Activated CD4-positive, alpha-beta T cell treated with anti-CD3 and anti-CD28 coated beads for 1 hour (primary cell): Measurements from ENCODE around the gene ARHGAP29.
"Not testable (repeated sequence)": the region's sequence is repeated elsewhere in the genome, so short reads cannot be mapped to it uniquely, and the experiment has no call there.

Experiments
- DNase-seq: peaks from one replicate; pipeline ENCODE4 v3.0.0-alpha.2; 2020

The ARHGAP29 gene

GRCh38 chr1:94231746-94232145 lies 5.6 kb downstream of the ARHGAP29 start:
- no peak for DNase-seq

GRCh38 chr1:94230920-94231319 lies 6.5 kb downstream of the ARHGAP29 start:
- no peak for DNase-seq

GRCh38 chr1:94228640-94229375 lies 8.6 kb downstream of the ARHGAP29 start:
- no peak for DNase-seq

GRCh38 chr1:94227624-94228023 lies 9.8 kb downstream of the ARHGAP29 start:
- DNase-seq: no peak

GRCh38 chr1:94225845-94226244 lies 11.5 kb downstream of the ARHGAP29 start:
- no peak for DNase-seq

- DNase-seq: no peak
Observed at GRCh38 chr1:94218332-94218731, 19.1 kb downstream of the ARHGAP29 start.

GRCh38 chr1:94215955-94216354 lies 21.4 kb downstream of the ARHGAP29 start:
- no peak for DNase-seq

- no peak for DNase-seq
Observed at GRCh38 chr1:94209982-94210381, 27.4 kb downstream of the ARHGAP29 start.

- no peak for DNase-seq
Observed at GRCh38 chr1:94209425-94209824, 28.0 kb downstream of the ARHGAP29 start.

GRCh38 chr1:94207695-94208094 lies 29.7 kb downstream of the ARHGAP29 start:
- no peak for DNase-seq

- no peak for DNase-seq
Observed at GRCh38 chr1:94205639-94206038, 31.7 kb downstream of the ARHGAP29 start.

- no peak for DNase-seq
Observed at GRCh38 chr1:94202241-94202640, 35.1 kb downstream of the ARHGAP29 start.

GRCh38 chr1:94199398-94199797 lies 38.0 kb downstream of the ARHGAP29 start:
- DNase-seq: no peak

GRCh38 chr1:94194079-94194865 lies 43.1 kb downstream of the ARHGAP29 start:
- no peak for DNase-seq

GRCh38 chr1:94193128-94193527 lies 44.3 kb downstream of the ARHGAP29 start:
- no peak for DNase-seq

GRCh38 chr1:94191216-94191615 lies 46.2 kb downstream of the ARHGAP29 start:
- DNase-seq: no peak

GRCh38 chr1:94186946-94187345 lies 50.4 kb downstream of the ARHGAP29 start:
- no peak for DNase-seq

- DNase-seq: no peak
Observed at GRCh38 chr1:94183197-94183815, 54.1 kb downstream of the ARHGAP29 start.

GRCh38 chr1:94182191-94182590 lies 55.2 kb downstream of the ARHGAP29 start:
- no peak for DNase-seq

GRCh38 chr1:94180650-94181049 lies 56.7 kb downstream of the ARHGAP29 start:
- DNase-seq: no peak

GRCh38 chr1:94178901-94179300 lies 58.5 kb downstream of the ARHGAP29 start:
- DNase-seq: no peak

- DNase-seq: no peak
Observed at GRCh38 chr1:94169126-94169525, 68.3 kb downstream of the ARHGAP29 start.

GRCh38 chr1:94165843-94166242 lies 71.5 kb downstream of the ARHGAP29 start:
- no peak for DNase-seq

- DNase-seq: not testable (repeated sequence)
Observed at GRCh38 chr1:94164885-94165284, 72.5 kb downstream of the ARHGAP29 start.
